Testis (tissue), 2 donors: ENCODE measurements around the gene LTBP4.

Experiments used
- CTCF ChIP-seq, 3 experiments: fragments of 450-650 bp in 2 of 3; fragments of 200-600 bp in 1 of 3; sonication (generic) in 1 of 3; IDR thresholded peaks; one replicate each; pipeline ENCODE4 v1.5.1; 2016 to 2019; ENCODE audit warnings: antibody characterized with exemption in 3 of 3, mild to moderate bottlenecking in 2 of 3, moderate library complexity in 1 of 3
- POLR2A ChIP-seq: fragments of 450-650 bp; IDR thresholded peaks from one replicate; pipeline ENCODE4 v1.6.1; 2017; ENCODE audit warnings: antibody characterized with exemption, mild to moderate bottlenecking, moderate library complexity

DNA sequence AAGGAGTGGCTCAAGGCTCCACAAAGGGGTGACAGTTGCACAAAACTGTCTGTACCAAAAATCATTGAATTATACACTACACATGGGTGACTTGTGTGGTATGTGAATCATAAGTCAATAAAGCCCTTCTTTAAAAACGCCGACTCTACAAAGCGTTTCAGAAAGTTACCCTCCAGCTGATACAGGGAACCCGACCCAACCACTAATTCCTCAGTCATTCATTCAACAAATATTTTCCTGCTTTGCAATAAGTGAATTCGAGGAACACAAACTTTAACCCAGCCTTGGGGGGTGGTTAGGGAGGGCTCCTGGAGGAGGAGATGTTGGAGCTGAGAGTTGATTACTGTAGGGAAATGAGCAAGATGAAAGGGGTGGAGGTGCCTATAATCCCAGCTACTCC lies 32.0 kb downstream of the LTBP4 start:
- TF ChIP-seq CTCF (IDR thresholded peaks at IDR 0.05) (no peak), POLR2A (no peak)
